ENCODE measurements around the gene ATP5F1D. TPM values are rescaled to one million over a fixed set of nuclear protein-coding genes. Genes with fewer than 3 reads are reported as not detected.

ATP5F1D gene
- total RNA-seq, 2 experiments from 2014 or later: 193 to 194 TPM

DNA sequence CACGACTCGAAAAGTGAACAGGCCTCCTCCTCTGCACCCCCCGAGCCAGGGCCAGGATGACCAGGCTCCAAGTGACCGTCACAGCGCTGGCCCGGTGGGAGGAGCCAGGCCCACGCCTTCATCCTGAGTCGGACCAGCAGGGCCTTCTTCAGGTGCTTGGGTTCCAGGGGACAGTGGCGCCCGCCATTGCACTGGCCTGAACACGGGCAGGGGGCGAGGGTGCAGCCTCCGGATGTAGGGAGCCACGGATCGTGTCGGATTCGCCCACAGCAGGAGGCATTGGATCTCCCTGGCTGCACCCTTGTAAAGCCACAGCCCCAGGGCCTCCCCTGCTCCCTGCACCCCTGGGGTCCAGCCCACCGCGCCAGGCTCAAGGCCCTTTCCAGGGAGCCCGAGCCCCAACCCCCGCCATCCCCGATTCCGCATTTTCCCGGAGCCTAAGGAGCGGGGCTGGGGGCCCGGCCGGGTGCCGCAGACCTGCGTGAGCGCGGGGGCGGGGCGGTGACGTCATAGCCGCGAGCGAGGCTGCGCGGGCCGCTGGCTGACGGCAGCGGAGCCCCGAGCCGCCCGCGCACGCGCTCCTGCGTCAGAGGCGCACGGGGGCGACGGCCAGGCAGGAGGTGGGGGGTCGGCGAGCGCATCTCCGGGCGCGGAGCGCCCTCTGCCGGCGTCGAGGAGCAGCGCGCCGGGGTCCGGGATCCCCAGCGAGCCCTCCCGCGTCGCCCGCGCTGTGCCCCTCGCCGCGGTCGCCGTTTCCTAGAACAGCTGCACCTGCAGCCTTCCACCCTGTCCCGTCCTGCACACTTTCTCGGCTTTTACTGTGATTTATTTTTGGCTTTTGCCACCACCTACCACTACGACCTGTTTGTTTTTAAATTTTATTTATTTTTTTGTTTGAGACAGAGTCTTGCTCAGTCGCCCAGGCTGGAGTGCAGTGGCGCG is 1.5 kb upstream of the ATP5F1D start:
- ChIA-PET POLR2A (interaction anchor here (0.9 to 1.6 kb wide), 4 partner anchors 29 to 219 kb away, joined by 3 to 15 read pairs (median 5); partner anchors contain the start of genes CIRBP and RNU6-2), CTCF (interaction anchor here (0.6 to 7.5 kb wide), 11 partner anchors 18 to 315 kb away, joined by 3 to 373 read pairs (median 3); partner anchors contain the start of gene CIRBP)

DNA sequence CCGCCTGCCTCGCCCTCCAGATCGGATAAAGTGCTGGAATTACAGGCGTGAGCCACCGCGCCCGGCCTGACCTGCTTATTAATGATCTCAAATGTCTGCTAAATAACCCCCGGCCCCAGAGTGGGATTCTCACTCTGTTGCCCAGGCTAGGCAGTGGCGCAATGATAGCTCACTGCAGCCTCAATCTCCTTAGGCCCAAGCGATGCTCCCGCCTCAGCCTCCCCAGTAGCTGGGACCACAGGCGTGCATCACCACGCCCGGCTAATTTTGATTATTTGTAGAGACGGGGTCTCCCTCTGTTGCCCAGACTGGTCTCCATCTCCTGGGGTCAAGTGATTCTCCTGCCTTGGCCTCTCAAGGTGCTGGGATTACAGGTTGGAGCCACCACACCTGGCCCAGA is 626 bp upstream of the ATP5F1D start:
- ChIA-PET POLR2A (interaction anchor here (0.9 to 1.6 kb wide), 6 partner anchors 20 to 220 kb away, joined by 3 to 15 read pairs (median 4); partner anchors contain the start of genes CIRBP and RNU6-2), CTCF (interaction anchor here (0.6 to 7.5 kb wide), 9 partner anchors 19 to 257 kb away, joined by 3 to 373 read pairs (median 3); partner anchors contain the start of genes CIRBP and WDR18)

DNA sequence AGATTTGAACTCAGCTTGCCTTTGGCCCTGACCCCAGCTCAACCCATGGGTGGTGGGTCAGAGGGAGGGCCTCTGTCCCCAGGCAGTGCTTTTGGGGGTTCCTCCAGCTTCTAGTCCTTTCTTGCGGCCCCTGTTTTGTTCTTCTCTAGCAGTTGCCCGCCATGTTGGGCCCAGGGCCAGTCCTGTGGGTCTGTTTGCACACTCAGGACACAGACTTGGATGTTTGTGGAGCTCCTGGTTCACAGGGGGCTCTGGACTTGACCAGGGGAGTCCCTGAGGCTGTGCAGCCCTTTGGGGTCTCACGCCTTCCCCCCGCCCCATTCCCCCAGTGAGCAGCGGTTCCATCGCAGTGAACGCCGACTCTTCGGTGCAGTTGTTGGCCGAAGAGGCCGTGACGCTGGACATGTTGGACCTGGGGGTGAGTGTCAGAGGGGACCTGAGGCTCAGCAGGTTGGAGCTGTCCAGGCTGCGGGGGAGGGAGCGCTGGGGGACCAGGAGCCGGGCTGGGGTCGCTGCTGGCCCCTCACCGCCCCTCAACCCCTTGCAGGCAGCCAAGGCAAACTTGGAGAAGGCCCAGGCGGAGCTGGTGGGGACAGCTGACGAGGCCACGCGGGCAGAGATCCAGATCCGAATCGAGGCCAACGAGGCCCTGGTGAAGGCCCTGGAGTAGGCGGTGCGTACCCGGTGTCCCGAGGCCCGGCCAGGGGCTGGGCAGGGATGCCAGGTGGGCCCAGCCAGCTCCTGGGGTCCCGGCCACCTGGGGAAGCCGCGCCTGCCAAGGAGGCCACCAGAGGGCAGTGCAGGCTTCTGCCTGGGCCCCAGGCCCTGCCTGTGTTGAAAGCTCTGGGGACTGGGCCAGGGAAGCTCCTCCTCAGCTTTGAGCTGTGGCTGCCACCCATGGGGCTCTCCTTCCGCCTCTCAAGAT is 2.5 kb downstream of the ATP5F1D start:
- ChIA-PET POLR2A (interaction anchor here (1.1 to 3.3 kb wide), 7 partner anchors 9 to 260 kb away, joined by 4 to 47 read pairs (median 5); partner anchors contain the start of genes CIRBP and WDR18), CTCF (interaction anchor here (0.6 to 7.5 kb wide), 37 partner anchors 12 to 328 kb away, joined by 3 to 373 read pairs (median 4); partner anchors contain the start of genes CIRBP, FAM174C and WDR18)

DNA sequence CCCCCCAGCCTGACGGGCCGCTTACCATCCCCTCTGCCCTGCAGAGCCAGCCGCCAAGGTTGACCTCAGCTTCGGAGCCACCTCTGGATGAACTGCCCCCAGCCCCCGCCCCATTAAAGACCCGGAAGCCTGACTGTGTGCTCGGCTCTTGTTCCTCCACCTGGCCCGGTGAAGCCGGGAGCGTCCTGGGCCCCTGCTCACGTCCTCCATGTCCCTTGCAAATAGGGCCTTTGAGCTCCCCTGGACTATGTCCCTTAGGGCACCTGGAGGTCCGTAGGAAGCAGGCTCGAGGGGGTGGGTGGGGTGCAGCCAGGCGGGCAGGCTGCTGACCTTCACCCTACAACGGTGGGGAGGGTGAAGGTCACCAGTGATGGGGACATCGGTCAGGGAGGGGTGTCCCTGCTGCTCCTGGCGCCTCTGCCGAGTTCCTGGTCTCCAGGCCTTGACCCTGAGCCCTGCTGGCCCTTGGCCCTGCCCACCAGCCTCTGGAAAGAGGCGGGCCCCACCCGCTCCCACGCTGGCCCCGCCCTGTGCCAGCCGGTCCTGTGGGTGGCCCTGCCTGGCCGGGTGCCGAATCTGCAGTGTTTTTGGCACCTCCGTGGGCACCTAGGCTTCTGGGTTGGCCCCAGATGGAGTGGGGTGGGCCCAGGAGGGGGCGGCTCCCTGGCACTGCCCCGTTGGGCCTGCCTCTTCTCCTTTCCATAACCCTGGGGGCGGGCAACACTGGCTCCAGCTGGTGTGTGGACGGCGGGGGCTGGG is 3.3 kb downstream of the ATP5F1D start:
- POLR2A ChIA-PET: interaction anchor here (0.6 to 3.3 kb wide), 8 partner anchors 8 to 261 kb away, joined by 3 to 47 read pairs (median 5); partner anchors contain the start of genes CIRBP and WDR18
- CTCF ChIA-PET: interaction anchor here (0.6 to 7.5 kb wide), 32 partner anchors 16 to 329 kb away, joined by 3 to 373 read pairs (median 4); partner anchors contain the start of genes CIRBP, FAM174C and WDR18

DNA sequence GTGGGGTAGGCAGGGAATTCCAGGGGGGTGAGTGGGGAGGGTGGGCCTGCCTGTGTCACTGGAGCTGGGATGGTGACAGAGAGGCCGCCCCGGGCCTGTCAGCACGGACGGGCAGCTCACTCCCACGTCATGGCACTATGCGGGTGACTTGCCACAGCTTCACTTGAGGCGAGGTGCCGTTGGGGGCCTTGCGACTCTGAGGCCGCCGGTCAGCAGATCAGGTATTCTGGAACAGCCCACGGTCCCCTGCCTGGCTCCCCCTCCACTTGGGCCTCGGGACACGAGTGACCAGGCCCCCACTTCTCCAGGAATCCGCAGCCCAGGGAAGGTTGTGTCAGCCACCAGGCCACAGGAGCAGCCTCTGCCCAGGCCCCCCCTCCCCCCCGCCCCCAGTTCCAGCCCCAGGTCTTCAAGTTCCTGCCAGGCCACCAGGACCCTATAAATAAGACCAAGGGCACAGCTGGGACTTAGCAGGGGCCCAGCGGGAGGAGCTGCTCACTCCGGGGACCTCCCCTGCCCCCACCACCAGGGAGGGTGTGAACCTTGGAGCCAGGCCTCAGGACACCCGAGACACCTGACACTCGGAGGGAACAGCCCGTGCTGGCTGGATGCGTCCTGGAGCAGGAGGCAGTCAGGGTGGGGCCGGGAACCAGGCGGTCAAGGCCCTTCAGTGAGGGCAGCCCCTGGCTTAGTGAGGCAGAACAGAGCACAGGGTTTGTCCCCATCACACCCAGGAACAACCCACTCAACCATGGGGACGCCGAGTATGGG is 4.1 kb downstream of the ATP5F1D start:
- CTCF ChIA-PET: interaction anchor here (1.8 to 7.5 kb wide), 4 partner anchors 16 to 219 kb away, joined by 4 to 373 read pairs (median 18); partner anchors contain the start of gene CIRBP
- POLR2A ChIA-PET: interaction anchor here (0.6 to 3.3 kb wide), 3 partner anchors 16 to 232 kb away, joined by 3 to 38 read pairs (median 4); partner anchors contain the start of gene CIRBP

DNA sequence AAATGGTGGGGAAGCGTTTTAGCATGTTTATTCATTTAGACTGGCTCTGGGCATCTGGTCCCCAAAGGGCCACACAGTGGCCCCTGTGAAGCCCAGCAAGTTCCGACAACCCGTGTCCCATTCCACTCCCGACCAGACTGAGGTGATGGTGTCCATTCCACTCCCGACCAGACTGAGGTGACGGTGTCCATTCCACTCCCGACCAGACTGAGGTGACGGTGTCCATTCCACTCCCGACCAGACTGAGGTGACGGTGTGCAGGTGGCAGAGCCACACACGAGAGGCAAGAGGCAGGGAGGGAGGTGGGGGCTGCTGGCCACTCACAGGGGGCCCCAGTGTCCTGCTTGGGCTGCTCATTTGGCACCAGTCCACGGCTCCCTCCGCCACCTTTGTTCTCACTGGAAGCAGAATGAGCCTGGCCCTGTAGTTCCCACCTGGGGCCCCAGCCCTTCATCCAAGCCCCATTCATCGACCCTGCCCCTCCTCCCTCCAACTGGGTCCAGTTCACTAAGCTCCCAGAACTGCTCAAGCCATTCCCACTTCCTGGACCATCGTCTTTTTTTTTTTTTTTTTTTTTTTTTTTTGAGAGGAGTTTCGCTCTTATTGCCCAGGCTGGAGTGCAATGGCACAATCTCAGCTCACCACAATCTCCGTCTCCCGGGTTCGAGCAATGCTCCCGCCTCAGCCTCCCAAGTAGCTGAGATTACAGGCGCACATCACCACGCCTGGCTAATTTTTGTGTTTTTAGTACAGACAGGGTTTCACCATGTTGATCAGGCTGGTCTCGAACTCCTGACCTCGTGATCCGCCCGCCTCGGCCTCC is 4.9 kb downstream of the ATP5F1D start:
- ChIA-PET POLR2A (interaction anchor here (0.7 to 3.3 kb wide), 2 partner anchors 19 to 23 kb away, joined by 3 to 38 read pairs; partner anchors contain the start of gene CIRBP), CTCF (interaction anchor here (0.6 to 7.5 kb wide), 3 partner anchors 15 to 171 kb away, joined by 3 to 373 read pairs (median 4); partner anchors contain the start of gene CIRBP)

DNA sequence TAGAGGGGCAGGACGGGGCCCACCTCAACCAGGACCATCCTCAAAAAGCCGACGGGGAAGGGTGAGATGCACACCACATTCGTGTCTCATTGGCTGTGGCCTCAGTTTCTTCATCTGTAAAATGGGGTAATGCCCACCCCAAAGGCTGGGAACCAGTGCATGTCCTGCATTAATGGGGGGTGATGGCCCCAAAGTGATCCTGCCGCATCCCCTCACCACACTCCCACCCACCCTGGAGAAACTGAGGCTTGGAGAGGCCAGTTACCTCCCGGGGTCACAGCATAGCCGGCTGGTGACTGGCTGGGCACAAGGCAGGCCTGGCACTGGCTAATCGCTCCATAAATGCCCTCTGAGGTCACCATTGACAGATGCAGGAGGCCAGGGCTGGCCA is 6.2 kb downstream of the ATP5F1D start:
- CTCF ChIA-PET: interaction anchor here (7.5 kb wide), 1 partner anchor 14 kb away, joined by 373 read pairs; the partner anchor contains the start of gene CIRBP
- POLR2A ChIA-PET: interaction anchor here (0.6 kb wide), 1 partner anchor 19 kb away, joined by 3 read pairs; no protein-coding TSS in a partner anchor

DNA sequence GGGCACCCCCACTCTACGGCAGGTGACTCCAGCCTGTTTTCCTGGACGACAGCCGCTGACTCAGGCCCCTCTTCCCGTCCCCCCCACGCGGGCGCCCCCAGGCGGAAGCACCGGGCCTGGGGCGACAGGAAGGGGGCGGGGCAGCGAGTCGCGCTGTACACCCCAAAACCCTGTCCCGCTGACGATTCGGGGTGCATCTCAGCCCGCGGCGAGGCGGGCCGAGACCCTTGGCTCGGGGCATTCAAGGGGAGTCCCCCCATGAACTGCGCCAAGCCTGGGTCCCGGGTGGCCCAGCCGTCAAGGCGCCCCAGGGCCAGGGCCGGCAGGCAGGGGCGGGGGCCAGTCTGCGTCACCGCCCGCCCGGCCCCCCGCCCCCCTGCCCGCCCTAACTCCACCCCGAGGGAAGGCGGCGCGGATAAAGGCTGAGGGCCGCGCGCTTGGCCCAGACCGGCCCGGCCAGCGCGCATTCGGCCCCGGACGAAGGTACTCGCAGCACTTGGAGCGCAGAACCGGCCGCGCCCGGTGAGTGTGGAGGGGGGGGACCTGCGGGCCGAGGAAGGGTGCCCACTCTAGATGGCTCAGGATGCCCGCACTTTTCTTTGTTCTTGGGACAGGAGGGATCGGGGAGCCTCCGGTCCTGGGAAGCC is 6.7 kb downstream of the ATP5F1D start, which contains the start of gene MIDN:
Gene MIDN, plus strand, starts transcription at position 445 of the 647 bp plus-strand sequence. CDS start 1,714 bp downstream, outside the sequence.
- POLR2A ChIA-PET: interaction anchor here (1.0 kb wide), 2 partner anchors 18 to 21 kb away, joined by 3 to 5 read pairs; partner anchors contain the start of gene CIRBP
- CTCF ChIA-PET: no interaction called here

DNA sequence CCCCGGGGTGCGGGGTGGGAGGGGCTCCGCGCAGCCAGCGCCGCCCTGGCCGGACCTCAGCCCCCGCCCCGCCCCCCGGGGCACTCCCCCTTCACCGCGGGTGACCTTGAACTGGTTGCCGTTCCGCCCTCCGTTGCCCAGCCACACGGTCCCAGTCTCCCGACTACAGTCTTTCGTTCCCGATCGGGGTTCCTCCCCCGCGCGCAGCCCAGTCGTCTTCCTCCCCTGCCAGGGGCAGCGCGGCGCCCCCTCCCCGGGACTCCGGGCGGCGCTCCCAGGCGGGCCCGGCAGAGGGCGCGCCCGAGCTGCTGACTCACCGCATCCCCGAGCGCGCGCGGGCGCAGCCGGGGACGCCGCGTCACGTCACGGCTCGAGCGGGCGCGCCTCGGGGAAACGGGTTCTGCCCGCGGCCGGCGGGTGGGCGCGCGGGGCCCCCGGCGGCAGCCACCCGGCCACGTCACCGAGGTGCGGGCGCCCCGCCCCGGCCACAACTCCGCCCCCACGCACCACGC is 7.3 kb downstream of the ATP5F1D start:
- ChIA-PET POLR2A (interaction anchor here (1.0 kb wide), 2 partner anchors 18 to 20 kb away, joined by 3 to 5 read pairs; partner anchors contain the start of gene CIRBP), CTCF (interaction anchor here (0.6 kb wide), 1 partner anchor 18 kb away, joined by 3 read pairs; no protein-coding TSS in a partner anchor)

DNA sequence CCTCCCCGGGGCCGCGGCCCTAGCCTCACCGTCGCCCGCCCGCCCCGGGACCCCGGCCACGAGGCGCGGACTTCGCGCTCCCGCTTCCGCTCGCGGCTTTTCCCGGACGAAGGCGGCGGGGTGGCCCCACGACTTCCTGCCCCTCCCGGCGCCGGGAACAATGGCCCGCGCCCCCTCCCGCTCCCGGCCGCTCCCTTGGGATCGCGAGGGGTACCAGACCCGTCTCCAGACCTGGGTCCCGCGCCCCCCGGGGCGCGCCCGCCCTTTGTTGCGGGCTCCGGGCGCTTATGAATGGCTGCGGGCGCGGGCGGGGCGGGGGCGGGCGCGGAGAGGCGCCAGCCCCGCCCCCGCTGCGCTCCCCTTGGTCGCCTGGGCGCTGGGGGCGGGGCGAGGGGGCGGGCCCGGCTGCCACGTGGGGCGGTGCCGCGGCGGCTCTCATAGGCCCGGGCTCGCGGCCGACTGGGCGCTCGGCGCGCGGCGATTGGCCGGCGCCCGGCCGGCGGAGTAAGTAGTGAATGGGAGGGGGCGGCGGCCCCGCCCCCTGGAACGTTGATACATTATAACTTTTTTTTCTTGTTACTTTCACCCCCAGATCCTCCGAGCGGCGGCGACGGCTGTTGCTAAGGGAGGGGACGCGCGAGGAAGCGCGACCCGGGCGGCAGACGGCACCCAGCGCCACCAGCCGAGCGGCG is 7.9 kb downstream of the ATP5F1D start:
- CTCF ChIA-PET: interaction anchor here (0.6 kb wide), 1 partner anchor 17 kb away, joined by 3 read pairs; no protein-coding TSS in a partner anchor
- POLR2A ChIA-PET: interaction anchor here (0.7 to 1.0 kb wide), 4 partner anchors 10 to 20 kb away, joined by 3 to 5 read pairs (median 4); partner anchors contain the start of gene CIRBP

DNA sequence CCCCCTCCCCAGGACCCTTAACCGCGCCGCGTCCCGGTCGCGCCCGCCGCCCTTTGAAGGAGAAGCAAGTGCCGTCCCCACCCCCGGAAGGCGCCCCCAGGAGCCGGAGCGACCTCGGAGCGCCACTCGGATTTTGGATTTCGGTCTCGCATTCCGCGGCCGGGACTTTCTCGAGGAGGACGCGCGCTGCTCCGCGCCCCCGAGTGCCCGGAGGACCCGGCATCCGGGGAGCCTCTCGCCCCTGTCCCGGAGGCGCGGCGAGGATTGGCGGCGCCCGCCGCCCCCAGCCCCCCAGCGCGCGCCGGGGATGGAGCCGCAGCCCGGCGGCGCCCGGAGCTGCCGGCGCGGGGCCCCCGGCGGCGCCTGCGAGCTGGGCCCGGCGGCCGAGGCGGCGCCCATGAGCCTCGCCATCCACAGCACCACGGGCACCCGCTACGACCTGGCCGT is 8.5 kb downstream of the ATP5F1D start:
- ChIA-PET POLR2A (interaction anchor here (0.7 to 0.9 kb wide), 2 partner anchors 10 to 19 kb away, joined by 3 to 4 read pairs; partner anchors contain the start of gene CIRBP), CTCF (no interaction called here)

DNA sequence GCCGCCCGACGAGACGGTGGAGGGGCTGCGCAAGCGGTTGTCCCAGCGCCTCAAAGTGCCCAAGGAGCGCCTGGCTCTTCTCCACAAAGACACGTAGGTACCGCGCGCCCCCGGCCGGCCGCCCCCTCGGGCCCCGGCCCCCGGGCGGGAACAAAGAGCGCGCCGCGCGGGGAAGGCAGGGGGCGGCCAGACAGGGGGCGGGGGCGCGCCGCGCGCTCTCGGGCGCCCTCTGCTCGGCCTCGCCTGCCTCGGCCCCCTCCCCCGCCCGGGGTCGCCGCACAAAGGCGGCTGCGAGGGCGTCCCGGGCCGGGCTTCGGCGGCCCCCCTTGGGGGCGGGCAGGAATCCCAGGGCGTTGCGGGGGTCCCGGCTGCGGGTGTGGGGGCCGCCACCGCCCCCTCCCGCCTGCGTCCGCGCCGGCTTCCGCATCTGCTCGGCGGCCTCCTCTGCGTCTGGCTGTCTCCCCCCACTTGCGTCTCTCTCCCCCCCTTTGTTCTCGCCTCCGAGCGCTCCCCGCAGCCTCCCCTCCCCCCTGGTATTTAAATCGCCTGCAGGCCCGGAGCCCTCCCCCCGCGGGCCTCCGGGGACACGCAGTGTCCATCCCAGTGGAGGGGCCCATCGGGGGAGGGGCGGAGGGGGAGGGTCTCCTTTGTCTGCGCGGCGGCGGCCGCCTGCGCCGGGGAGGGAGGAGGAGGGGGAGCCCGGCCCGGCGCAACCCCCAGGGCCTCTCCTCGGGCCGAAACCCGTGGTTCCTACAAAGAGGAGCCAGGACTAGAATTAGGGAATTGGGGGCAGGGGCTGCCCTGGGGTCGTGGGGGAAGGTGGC is 9.1 kb downstream of the ATP5F1D start:
- POLR2A ChIA-PET: interaction anchor here (0.7 to 3.1 kb wide), 4 partner anchors 9 to 19 kb away, joined by 3 to 17 read pairs (median 4); partner anchors contain the start of gene CIRBP
- CTCF ChIA-PET: interaction anchor here (6.5 kb wide), 1 partner anchor 17 kb away, joined by 76 read pairs; the partner anchor contains the start of gene CIRBP
